ENCODE measurements around the gene TRAPPC10. TPM values are rescaled to one million over a fixed set of nuclear protein-coding genes. Genes with fewer than 3 reads are reported as not detected.
"Not testable (repeated sequence)": the region's sequence is repeated elsewhere in the genome, so short reads cannot be mapped to it uniquely, and the experiment has no call there.

The TRAPPC10 gene
- total RNA-seq, 1 experiment from 2014 or later, result 31.5 TPM

- H4K20me1 ChIP-seq (ENCODE audit: insufficient read depth); BruUV-seq (replicated peaks); H3K27me3 ChIP-seq (ENCODE audit: insufficient read depth, low read length); H3K9me3 ChIP-seq (ENCODE audit: control insufficient read depth in 1 of 2, insufficient read depth in 1 of 2, low read depth in 1 of 2, low read length in 2 of 2); H3K27ac ChIP-seq (ENCODE audit: low read depth, low read length); RAD21 ChIA-PET (ENCODE audit: low non-redundant PET in 1 of 2, low total read pairs in 2 of 2, uncharacterized antibody in 2 of 2, unreplicated experiment in 2 of 2); H3K9me2 ChIP-seq (ENCODE audit: insufficient read depth); H3K4me2 ChIP-seq (ENCODE audit: low read length); POLR2A ChIA-PET; H2AFZ ChIP-seq (ENCODE audit: low read depth, low read length, poor library complexity, severe bottlenecking); H3K4me1 ChIP-seq (ENCODE audit: control insufficient read depth in 1 of 2, insufficient read depth in 2 of 2, low read length in 2 of 2); H3K79me2 ChIP-seq (ENCODE audit: insufficient read depth, low read length); intact Hi-C loops (cut with micrococcal nuclease); CTCF ChIA-PET; DNase-seq (ENCODE audit: low read depth, low spot score); H3K36me3 ChIP-seq (ENCODE audit: control insufficient read depth in 1 of 2, insufficient read depth in 2 of 2, low read length in 2 of 2): not testable (repeated sequence)
- peak; percentile 91 for ATAC-seq
- TF ChIP-seq MAX (IDR thresholded peaks at IDR 0.05), result 0 out of 2 replicates have a peak, but pooled peaks have one; percentile 33
- Histone ChIP-seq H3K4me3 (replicated peaks in 1 of 2; ENCODE audit: low read depth in 1 of 2, low read length in 2 of 2) (peak within 1 kb of the TSS; percentile 26 to 44; a peak in 3 of 4 replicates), H3K9ac (ENCODE audit: low read length) (0 out of 2 replicates have a peak within 1 kb of the TSS, but pooled peaks have one; percentile 45)
These were observed 95.0 kb downstream of the TRAPPC10 start, which contains the start of gene PWP2 for GRCh38 chr21:44107026-44107501. Gene PWP2, plus strand, starts transcription at chr21:44107399. Its CDS starts 18 bp downstream, at chr21:44107417.

GRCh38 chr21:44107589-44107988 is 95.5 kb downstream of the TRAPPC10 start:
- H3K4me1 ChIP-seq (ENCODE audit: control insufficient read depth in 1 of 2, insufficient read depth in 2 of 2, low read length in 2 of 2); H3K79me2 ChIP-seq (ENCODE audit: insufficient read depth, low read length); H3K4me2 ChIP-seq (ENCODE audit: low read length); H4K20me1 ChIP-seq (ENCODE audit: insufficient read depth); H3K9me3 ChIP-seq (ENCODE audit: control insufficient read depth in 1 of 2, insufficient read depth in 1 of 2, low read depth in 1 of 2, low read length in 2 of 2); H3K36me3 ChIP-seq (ENCODE audit: control insufficient read depth in 1 of 2, insufficient read depth in 2 of 2, low read length in 2 of 2); H3K27ac ChIP-seq (ENCODE audit: low read depth, low read length); DNase-seq (ENCODE audit: low read depth, low spot score); BruUV-seq (replicated peaks); H2AFZ ChIP-seq (ENCODE audit: low read depth, low read length, poor library complexity, severe bottlenecking); RAD21 ChIA-PET (ENCODE audit: low non-redundant PET in 1 of 2, low total read pairs in 2 of 2, uncharacterized antibody in 2 of 2, unreplicated experiment in 2 of 2); intact Hi-C loops (cut with micrococcal nuclease); POLR2A ChIA-PET; CTCF ChIA-PET; H3K9me2 ChIP-seq (ENCODE audit: insufficient read depth); H3K27me3 ChIP-seq (ENCODE audit: insufficient read depth, low read length): not testable (repeated sequence)
- peak; percentile 80 for ATAC-seq
- Histone ChIP-seq H3K4me3 (replicated peaks in 1 of 2; ENCODE audit: low read depth in 1 of 2, low read length in 2 of 2) (peak overlapping the region; percentile 26 to 44; a peak in 3 of 4 replicates), H3K9ac (ENCODE audit: low read length) (0 out of 2 replicates have a peak overlapping the region, but pooled peaks have one; percentile 45)

- CTCF ChIA-PET; H3K9me2 ChIP-seq (ENCODE audit: insufficient read depth); H4K20me1 ChIP-seq (ENCODE audit: insufficient read depth); RAD21 ChIA-PET (ENCODE audit: low non-redundant PET in 1 of 2, low total read pairs in 2 of 2, uncharacterized antibody in 2 of 2, unreplicated experiment in 2 of 2); H3K9me3 ChIP-seq (ENCODE audit: control insufficient read depth in 1 of 2, insufficient read depth in 1 of 2, low read depth in 1 of 2, low read length in 2 of 2); H2AFZ ChIP-seq (ENCODE audit: low read depth, low read length, poor library complexity, severe bottlenecking); H3K27me3 ChIP-seq (ENCODE audit: insufficient read depth, low read length); POLR2A ChIA-PET; H3K27ac ChIP-seq (ENCODE audit: low read depth, low read length); DNase-seq (ENCODE audit: low read depth, low spot score); H3K36me3 ChIP-seq (ENCODE audit: control insufficient read depth in 1 of 2, insufficient read depth in 2 of 2, low read length in 2 of 2); H3K4me3 ChIP-seq (replicated peaks in 1 of 2; ENCODE audit: low read depth in 1 of 2, low read length in 2 of 2); H3K9ac ChIP-seq (ENCODE audit: low read length); H3K4me2 ChIP-seq (ENCODE audit: low read length); BruUV-seq (replicated peaks); H3K4me1 ChIP-seq (ENCODE audit: control insufficient read depth in 1 of 2, insufficient read depth in 2 of 2, low read length in 2 of 2); intact Hi-C loops (cut with micrococcal nuclease); H3K79me2 ChIP-seq (ENCODE audit: insufficient read depth, low read length): not testable (repeated sequence)
- peak; percentile 84 for ATAC-seq
These were observed 101.7 kb downstream of the TRAPPC10 start for GRCh38 chr21:44113702-44114371.

- DNase-seq (ENCODE audit: low read depth, low spot score); H3K36me3 ChIP-seq (ENCODE audit: control insufficient read depth in 1 of 2, insufficient read depth in 2 of 2, low read length in 2 of 2); H3K27ac ChIP-seq (ENCODE audit: low read depth, low read length); H3K4me1 ChIP-seq (ENCODE audit: control insufficient read depth in 1 of 2, insufficient read depth in 2 of 2, low read length in 2 of 2); ATAC-seq; H3K9ac ChIP-seq (ENCODE audit: low read length); intact Hi-C loops (cut with micrococcal nuclease); H3K4me3 ChIP-seq (replicated peaks in 1 of 2; ENCODE audit: low read depth in 1 of 2, low read length in 2 of 2); H3K27me3 ChIP-seq (ENCODE audit: insufficient read depth, low read length); CTCF ChIA-PET; H3K9me2 ChIP-seq (ENCODE audit: insufficient read depth); BruUV-seq (replicated peaks); H3K4me2 ChIP-seq (ENCODE audit: low read length); POLR2A ChIA-PET; H4K20me1 ChIP-seq (ENCODE audit: insufficient read depth); H3K79me2 ChIP-seq (ENCODE audit: insufficient read depth, low read length); H3K9me3 ChIP-seq (ENCODE audit: control insufficient read depth in 1 of 2, insufficient read depth in 1 of 2, low read depth in 1 of 2, low read length in 2 of 2); RAD21 ChIA-PET (ENCODE audit: low non-redundant PET in 1 of 2, low total read pairs in 2 of 2, uncharacterized antibody in 2 of 2, unreplicated experiment in 2 of 2); H2AFZ ChIP-seq (ENCODE audit: low read depth, low read length, poor library complexity, severe bottlenecking): not testable (repeated sequence)
These were observed 110.0 kb downstream of the TRAPPC10 start for GRCh38 chr21:44122131-44122530.
